Right lobe of liver (tissue), 4 donors: ENCODE measurements around the gene ADA.

Experiments used
- CTCF ChIP-seq, 4 donors: fragments of 200-600 bp in 3 of 4; fragments of 450-650 bp in 1 of 4; IDR thresholded peaks; one replicate each; pipeline versions ENCODE4 v1.5.1 to v1.8.0; 2016 to 2022; ENCODE audit warnings: antibody characterized with exemption in 4 of 4, mild to moderate bottlenecking in 2 of 4
- POLR2A ChIP-seq: fragments of 450-650 bp; IDR thresholded peaks from one replicate; pipeline ENCODE4 v1.6.1; 2017; ENCODE audit warnings: antibody characterized with exemption, mild to moderate bottlenecking
- donor health status: DM: no; HTN: no; CAD: no.
- donor health status: DM: no; HTN: no; CAD: no.
- donor health status: DM: no; HTN: yes; CAD: no.

GRCh38 chr20:44585057-44585963, 66.2 kb downstream of the ADA start:
- TF ChIP-seq CTCF (IDR thresholded peaks at IDR 0.05), result no peak
- TF ChIP-seq POLR2A, result no peak
